ENCODE data around the gene CTIF.
A peak's percentile ranks its signal among the peaks of the same experiment; 100 is the strongest.

The CTIF gene

DNA sequence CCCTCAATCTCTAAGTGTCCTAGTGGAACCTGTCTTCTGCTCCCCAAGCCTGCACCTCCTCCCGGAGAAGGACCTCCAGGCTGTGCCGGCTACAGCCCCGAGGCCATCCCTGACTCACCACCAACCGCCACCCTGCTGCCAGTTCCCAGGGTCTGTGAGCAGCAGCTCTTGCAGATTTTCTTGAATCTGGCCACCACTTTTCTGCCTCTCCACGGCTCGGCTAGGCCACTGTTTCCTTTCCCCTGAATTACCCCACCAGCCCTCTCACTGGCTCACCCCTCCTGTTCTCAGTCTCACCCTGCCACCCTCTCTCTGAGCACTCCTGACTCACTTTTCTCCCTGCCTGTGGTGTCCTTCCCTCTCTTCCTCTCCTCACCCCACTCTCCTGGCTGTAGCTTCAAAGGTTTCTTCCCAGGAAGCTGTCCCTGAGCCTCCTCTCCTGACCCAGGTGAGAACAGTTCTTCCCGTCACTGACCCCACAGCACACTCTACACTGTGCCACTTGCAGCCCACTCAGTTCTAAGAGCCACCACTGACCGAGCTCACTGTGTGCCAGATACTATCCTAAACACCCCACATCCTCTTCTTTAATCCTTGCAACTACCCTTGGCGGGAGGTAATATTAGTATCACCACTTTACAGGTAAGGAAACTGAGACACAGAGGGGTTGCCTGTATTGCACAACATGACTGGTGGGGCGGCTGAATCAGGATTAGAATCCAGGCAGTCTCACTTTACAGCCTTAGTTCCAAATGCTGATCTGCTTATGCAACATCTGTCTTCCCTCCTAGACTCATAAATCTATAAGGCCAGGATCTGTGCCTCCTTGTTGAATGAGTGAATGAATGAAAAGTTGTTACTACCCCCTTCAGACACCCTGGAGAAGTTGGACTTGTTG, 300.3 kb downstream of the CTIF start:
- TF ChIP-seq, protein P1, sequence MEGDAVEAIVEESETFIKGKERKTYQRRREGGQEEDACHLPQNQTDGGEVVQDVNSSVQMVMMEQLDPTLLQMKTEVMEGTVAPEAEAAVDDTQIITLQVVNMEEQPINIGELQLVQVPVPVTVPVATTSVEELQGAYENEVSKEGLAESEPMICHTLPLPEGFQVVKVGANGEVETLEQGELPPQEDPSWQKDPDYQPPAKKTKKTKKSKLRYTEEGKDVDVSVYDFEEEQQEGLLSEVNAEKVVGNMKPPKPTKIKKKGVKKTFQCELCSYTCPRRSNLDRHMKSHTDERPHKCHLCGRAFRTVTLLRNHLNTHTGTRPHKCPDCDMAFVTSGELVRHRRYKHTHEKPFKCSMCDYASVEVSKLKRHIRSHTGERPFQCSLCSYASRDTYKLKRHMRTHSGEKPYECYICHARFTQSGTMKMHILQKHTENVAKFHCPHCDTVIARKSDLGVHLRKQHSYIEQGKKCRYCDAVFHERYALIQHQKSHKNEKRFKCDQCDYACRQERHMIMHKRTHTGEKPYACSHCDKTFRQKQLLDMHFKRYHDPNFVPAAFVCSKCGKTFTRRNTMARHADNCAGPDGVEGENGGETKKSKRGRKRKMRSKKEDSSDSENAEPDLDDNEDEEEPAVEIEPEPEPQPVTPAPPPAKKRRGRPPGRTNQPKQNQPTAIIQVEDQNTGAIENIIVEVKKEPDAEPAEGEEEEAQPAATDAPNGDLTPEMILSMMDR (IDR thresholded peaks at IDR 0.05; ENCODE audit: insufficient read depth, low read depth, low read length, missing control alignments): no peak
- peak; percentile 81 for DNase-seq (ENCODE audit: low read depth)
- H3K4me3 ChIP-seq (ENCODE audit: low read length): no peak overlapping the region

GRCh38 chr18:48839819-48840490, 301.1 kb downstream of the CTIF start:
- DNase-seq (ENCODE audit: low read depth): no peak
- H3K4me3 ChIP-seq (ENCODE audit: low read length): no peak overlapping the region
- TF ChIP-seq, protein P1 (IDR thresholded peaks at IDR 0.05; ENCODE audit: insufficient read depth, low read depth, low read length, missing control alignments): no peak

GRCh38 chr18:48840491-48840877, 301.7 kb downstream of the CTIF start:
- no peak for DNase-seq (ENCODE audit: low read depth)
- no peak overlapping the region for H3K4me3 ChIP-seq (ENCODE audit: low read length)
- TF ChIP-seq, protein P1 (IDR thresholded peaks at IDR 0.05; ENCODE audit: insufficient read depth, low read depth, low read length, missing control alignments): no peak

- no peak overlapping the region for H3K4me3 ChIP-seq (ENCODE audit: low read length)
- TF ChIP-seq, protein P1 (IDR thresholded peaks at IDR 0.05; ENCODE audit: insufficient read depth, low read depth, low read length, missing control alignments): no peak
- DNase-seq (ENCODE audit: low read depth): peak; percentile 68
Measured at GRCh38 chr18:48841381-48842258, 302.8 kb downstream of the CTIF start.

DNA sequence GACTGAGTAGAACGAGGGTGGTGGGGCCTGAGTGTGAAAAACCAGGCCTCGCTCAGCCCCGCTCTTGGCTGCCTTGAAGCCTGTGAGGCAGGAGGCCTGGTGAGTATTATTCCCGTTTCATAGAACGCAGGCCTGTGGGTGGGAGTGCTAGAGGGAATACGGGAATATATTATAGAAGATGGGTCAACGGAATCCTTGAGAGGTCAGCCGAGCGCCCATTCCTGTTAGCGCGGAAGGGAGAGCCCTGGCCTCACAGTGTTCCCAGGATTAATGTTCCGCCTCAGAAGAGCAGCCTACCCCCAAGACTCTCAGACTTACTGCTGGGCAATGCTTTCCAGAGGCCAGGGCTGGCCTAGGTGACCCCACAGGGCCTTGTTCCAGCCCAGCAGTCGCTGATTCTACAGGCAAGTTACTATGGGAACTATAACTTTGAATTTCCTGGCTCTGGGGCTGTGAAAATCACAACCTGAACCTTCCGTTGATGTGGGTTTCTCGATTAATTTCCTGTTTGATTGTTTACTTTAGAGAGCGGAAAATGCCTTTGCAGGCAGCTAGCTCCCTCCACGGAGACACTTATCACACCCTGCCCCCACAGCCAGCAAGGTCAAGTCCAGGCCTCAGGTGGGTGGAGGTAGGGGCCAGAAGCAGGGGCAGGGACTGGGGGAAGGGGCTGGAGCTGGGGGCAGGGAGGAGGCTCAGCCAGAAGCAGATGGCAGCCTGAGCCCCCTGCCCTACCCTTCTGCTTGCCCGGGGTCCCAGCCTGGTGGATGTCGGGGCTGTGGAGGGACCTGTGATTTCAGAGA, 303.6 kb downstream of the CTIF start:
- no peak for DNase-seq (ENCODE audit: low read depth)
- no peak overlapping the region for H3K4me3 ChIP-seq (ENCODE audit: low read length)
- TF ChIP-seq, protein P1 (IDR thresholded peaks at IDR 0.05; ENCODE audit: insufficient read depth, low read depth, low read length, missing control alignments): no peak

DNA sequence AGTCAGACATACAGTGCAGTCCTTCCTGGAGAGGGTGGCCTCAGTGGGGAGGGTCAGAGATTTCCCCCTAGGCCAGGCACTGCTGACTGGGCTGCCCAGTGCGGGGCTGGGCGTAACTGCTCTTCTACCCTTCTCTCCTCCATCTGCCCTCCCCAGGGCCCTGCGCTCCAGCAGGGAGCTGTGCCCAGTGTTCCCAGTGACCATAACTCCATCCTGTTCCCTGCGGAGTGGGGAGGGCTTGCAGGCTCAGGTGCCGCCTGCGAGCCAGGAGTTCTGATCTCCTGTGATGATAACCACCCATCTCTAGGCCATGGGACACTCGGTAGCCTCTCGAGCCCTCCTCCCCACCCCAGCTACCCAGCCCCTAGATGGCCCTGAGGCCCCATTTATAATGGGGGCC, 304.3 kb downstream of the CTIF start:
- TF ChIP-seq, protein P1 (IDR thresholded peaks at IDR 0.05; ENCODE audit: insufficient read depth, low read depth, low read length, missing control alignments): no peak
- no peak overlapping the region for H3K4me3 ChIP-seq (ENCODE audit: low read length)
- DNase-seq (ENCODE audit: low read depth): no peak
